ENCODE results near the gene SMPD2. TPM values are rescaled to one million over a fixed set of nuclear protein-coding genes. Genes with fewer than 3 reads are reported as not detected.

Gene SMPD2
- total and polyA plus RNA-seq, 9 of the 15 experiments (the other 6 are each of a cell fraction or from before 2014, with no cell fraction given) = 0.13 to 21.8 (median 18.3) TPM

DNA sequence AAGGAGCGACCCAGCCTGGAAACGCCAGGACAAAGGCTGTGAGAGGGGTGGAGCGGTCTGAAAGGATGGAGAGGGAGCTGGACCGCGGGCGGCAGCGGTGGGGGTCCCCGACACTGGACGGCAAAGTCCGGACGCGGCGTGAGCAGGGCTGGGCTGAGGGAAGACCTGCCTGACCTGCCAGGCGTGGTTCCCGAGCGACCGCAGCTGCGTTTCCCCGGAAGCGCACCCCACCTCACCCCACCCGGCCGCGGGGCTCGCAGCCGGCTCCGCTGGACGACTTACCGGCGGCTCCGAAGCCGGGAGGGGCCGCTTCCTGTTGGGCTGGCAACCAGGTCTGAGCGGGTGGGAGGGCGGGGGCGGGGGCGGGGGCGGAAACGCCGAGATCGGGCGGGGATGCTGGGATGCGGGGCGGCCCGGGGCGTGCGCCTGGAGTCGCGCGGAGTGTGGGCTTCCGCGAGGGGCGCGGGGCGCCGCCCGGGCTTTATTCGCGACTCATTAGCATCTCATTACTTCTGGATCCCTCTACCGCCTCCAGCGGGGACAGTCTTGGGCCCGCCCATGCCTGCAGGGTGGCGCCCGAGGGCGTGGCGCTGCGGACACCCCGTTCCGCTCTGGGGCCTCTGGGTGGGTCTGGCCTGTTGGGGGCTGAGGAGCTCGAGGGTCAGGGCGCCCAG, 15.1 kb downstream of the SMPD2 start, which contains the start of gene MICAL1:
MICAL1 (minus strand) TSS at position 336 of the 674 bp plus-strand sequence. CDS start 1,576 bp downstream, outside the sequence.
- intact Hi-C loops (cut with micrococcal nuclease) = no loop called here
- Histone ChIP-seq H3K27ac (ENCODE audit: extremely low read depth, low read depth, low read length) (peak within 1 kb of the TSS; percentile 39), H3K9me3 (replicated peaks; ENCODE audit: control insufficient read depth, insufficient read depth, low read depth, low read length) (no peaks in the 10 kb centered on the region), H2AFZ (ENCODE audit: low read depth, low read length) (peak within 1 kb of the TSS; percentile 89), H3K27me3 (ENCODE audit: control insufficient read depth in 2 of 2, insufficient read depth in 2 of 2, low read length in 2 of 2) (no peaks in the 10 kb centered on the region), H3K9ac (ENCODE audit: insufficient read depth in 1 of 2, low read depth in 2 of 2, low read length in 2 of 2) (peak within 1 kb of the TSS; percentile 56 to 91; a peak in 3 of 4 replicates), H3K4me2 (ENCODE audit: insufficient read depth, low read length) (peak within 1 kb of the TSS; percentile 91), H3K9me1 (ENCODE audit: control insufficient read depth, insufficient read depth, low read length) (no peaks in the 10 kb centered on the region), H3K4me3 (peak within 1 kb of the TSS; percentile 63), H4K20me1 (replicated peaks; ENCODE audit: control insufficient read depth, insufficient read depth, low read length) (no peaks in the 10 kb centered on the region), H3K36me3 (ENCODE audit: control insufficient read depth, insufficient read depth, low read length) (no peaks in the 10 kb centered on the region), H3K4me1 (replicated peaks in 1 of 2; ENCODE audit: control insufficient read depth in 2 of 2, insufficient read depth in 2 of 2, low read length in 2 of 2) (peaks cover 5 to 32% of the 10 kb centered on the region in 2 experiments; a peak in 4 of 5 replicates), H3K79me2 (ENCODE audit: control insufficient read depth, insufficient read depth, low read length) (no peaks in the 10 kb centered on the region)
- FAIRE-seq = peak; percentile 75
- ChIA-PET CTCF (ENCODE audit: low intra/inter-chr PET ratio) (no interaction called here), POLR2A (interaction anchor here (0.6 to 8.2 kb wide), 6 partner anchors 10 to 836 kb away, joined by 3 to 92 read pairs (median 4); partner anchors contain the start of genes PPIL6, SMPD2 and ZBTB24)
- 1% methylated on average over 39 of the region's 70 CpGs for WGBS (ENCODE audit: insufficient coverage, low coverage, missing lambda C conversion rate)
- in situ Hi-C loops (cut with MboI) = no loop called here
- peak; percentile 96 for ATAC-seq
- no TSS peak for BruUV-seq (replicated peaks)
- DNase-seq (ENCODE audit: extremely low read depth in 1 of 4, low spot score in 3 of 4) = peak; percentile 87 to 89 (median 88)
- TF ChIP-seq SPI1 (IDR thresholded peaks at IDR 0.05; ENCODE audit: borderline replicate concordance, low read depth, low read length) (no peak), NCOA6 (IDR thresholded peaks at IDR 0.05) (peak; percentile 93), KLF6 (CRISPR knock-in tag; IDR thresholded peaks at IDR 0.05; ENCODE audit: borderline replicate concordance) (peak; percentile 62; the same call in 1 of the 2 replicates), ZNF133 (CRISPR knock-in tag; IDR thresholded peaks at IDR 0.05) (no peak), ZNF79 (CRISPR knock-in tag; IDR thresholded peaks at IDR 0.05; ENCODE audit: low read depth) (no peak), CTBP1 (IDR thresholded peaks at IDR 0.05; ENCODE audit: borderline replicate concordance) (peak; percentile 62; the same call in 1 of the 2 replicates), CAMTA2 (CRISPR knock-in tag; conservative IDR thresholded peaks at IDR 0.05) (no peak)
- TF ChIP-seq, protein P1, sequence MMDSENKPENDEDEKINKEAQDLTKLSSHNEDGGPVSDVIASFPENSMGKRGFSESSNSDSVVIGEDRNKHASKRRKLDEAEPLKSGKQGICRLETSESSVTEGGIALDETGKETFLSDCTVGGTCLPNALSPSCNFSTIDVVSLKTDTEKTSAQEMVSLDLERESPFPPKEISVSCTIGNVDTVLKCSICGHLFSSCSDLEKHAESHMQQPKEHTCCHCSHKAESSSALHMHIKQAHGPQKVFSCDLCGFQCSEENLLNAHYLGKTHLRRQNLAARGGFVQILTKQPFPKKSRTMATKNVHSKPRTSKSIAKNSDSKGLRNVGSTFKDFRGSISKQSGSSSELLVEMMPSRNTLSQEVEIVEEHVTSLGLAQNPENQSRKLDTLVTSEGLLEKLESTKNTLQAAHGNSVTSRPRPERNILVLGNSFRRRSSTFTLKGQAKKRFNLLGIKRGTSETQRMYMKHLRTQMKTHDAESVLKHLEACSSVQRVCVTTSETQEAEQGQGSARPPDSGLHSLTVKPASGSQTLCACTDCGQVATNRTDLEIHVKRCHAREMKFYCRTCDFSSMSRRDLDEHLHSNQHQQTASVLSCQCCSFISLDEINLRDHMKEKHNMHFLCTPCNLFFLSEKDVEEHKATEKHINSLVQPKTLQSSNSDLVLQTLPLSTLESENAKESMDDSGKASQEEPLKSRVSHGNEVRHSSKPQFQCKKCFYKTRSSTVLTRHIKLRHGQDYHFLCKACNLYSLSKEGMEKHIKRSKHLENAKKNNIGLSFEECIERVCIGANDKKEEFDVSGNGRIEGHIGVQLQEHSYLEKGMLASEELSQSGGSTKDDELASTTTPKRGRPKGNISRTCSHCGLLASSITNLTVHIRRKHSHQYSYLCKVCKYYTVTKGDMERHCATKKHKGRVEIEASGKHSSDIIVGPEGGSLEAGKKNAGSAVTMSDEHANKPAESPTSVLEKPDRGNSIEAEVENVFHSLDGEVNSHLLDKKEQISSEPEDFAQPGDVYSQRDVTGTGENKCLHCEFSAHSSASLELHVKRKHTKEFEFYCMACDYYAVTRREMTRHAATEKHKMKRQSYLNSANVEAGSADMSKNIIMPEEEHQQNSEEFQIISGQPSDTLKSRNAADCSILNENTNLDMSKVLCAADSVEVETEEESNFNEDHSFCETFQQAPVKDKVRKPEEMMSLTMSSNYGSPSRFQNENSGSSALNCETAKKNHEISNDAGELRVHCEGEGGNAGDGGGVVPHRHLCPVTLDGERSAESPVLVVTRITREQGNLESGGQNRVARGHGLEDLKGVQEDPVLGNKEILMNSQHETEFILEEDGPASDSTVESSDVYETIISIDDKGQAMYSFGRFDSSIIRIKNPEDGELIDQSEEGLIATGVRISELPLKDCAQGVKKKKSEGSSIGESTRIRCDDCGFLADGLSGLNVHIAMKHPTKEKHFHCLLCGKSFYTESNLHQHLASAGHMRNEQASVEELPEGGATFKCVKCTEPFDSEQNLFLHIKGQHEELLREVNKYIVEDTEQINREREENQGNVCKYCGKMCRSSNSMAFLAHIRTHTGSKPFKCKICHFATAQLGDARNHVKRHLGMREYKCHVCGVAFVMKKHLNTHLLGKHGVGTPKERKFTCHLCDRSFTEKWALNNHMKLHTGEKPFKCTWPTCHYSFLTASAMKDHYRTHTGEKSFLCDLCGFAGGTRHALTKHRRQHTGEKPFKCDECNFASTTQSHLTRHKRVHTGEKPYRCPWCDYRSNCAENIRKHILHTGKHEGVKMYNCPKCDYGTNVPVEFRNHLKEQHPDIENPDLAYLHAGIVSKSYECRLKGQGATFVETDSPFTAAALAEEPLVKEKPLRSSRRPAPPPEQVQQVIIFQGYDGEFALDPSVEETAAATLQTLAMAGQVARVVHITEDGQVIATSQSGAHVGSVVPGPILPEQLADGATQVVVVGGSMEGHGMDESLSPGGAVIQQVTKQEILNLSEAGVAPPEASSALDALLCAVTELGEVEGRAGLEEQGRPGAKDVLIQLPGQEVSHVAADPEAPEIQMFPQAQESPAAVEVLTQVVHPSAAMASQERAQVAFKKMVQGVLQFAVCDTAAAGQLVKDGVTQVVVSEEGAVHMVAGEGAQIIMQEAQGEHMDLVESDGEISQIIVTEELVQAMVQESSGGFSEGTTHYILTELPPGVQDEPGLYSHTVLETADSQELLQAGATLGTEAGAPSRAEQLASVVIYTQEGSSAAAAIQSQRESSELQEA (IDR thresholded peaks at IDR 0.05; ENCODE audit: low read depth) = no peak
- TF ChIP-seq, protein P2, sequence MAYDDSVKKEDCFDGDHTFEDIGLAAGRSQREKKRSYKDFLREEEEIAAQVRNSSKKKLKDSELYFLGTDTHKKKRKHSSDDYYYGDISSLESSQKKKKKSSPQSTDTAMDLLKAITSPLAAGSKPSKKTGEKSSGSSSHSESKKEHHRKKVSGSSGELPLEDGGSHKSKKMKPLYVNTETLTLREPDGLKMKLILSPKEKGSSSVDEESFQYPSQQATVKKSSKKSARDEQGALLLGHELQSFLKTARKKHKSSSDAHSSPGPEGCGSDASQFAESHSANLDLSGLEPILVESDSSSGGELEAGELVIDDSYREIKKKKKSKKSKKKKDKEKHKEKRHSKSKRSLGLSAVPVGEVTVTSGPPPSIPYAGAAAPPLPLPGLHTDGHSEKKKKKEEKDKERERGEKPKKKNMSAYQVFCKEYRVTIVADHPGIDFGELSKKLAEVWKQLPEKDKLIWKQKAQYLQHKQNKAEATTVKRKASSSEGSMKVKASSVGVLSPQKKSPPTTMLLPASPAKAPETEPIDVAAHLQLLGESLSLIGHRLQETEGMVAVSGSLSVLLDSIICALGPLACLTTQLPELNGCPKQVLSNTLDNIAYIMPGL (CRISPR knock-in tag; IDR thresholded peaks at IDR 0.05) = no peak
